ENCODE measurements around the gene SELENOO. TPM values are rescaled to one million over a fixed set of nuclear protein-coding genes. Genes with fewer than 3 reads are reported as not detected.
A peak's percentile ranks its signal among the peaks of the same experiment; 100 is the strongest.

SELENOO gene
- total RNA-seq, 1 experiment from 2014 or later = 19.0 TPM

DNA sequence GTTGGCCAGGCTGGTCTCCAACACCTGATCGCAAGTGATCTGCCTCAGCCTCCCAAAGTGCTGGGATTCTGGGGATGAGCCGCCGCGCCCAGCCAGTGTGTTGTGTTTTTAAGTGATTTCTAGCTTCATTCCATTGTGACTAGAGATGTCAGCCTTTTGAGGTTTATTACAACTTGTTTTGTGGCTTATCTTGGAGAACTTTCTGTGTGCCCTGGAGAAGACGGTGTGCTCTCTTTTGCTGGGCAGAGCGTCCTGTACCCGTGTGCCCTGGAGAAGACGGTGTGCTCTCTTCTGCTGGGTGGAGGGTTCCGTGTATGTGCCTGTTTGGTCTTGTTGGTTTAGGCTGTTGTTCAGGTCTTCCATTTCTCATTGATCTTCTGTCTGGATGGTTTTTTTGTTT lies 12.5 kb downstream of the SELENOO start:
- Mint-ChIP-seq H3K27ac (0 out of 7 replicates have a peak overlapping the region, but pooled peaks of 1 of the 3 experiments have one; percentile 14), H3K36me3 (ENCODE audit: insufficient read depth in 1 of 3, low read depth in 3 of 3) (peaks cover 34 to 71% (median 69%) of the 10 kb centered on the region in 3 experiments; a peak in 6 of 7 replicates), H3K4me3 (no peak overlapping the region), H3K4me1 (no peaks in the 10 kb centered on the region), H3K27me3 (ENCODE audit: low read depth) (no peaks in the 10 kb centered on the region), H3K9me3 (peaks cover 0 to 8% of the 10 kb centered on the region in 2 experiments; a peak in 1 of 5 replicates)
- H3K4ac ChIP-seq (ENCODE audit: low read depth, low read length) = no peak overlapping the region
- H3K4me1 ChIP-seq (ENCODE audit: insufficient read depth, low read length) = no peaks in the 10 kb centered on the region
- no peak overlapping the region for H3K23ac ChIP-seq (ENCODE audit: insufficient read length, low read depth, low read length)
- H4K91ac ChIP-seq (ENCODE audit: insufficient read length, low read depth, low read length) = no peak overlapping the region
- no peak overlapping the region for H2BK20ac ChIP-seq (ENCODE audit: low read depth, low read length, poor library complexity, severe bottlenecking)
- no peak overlapping the region for H2BK15ac ChIP-seq (ENCODE audit: low read depth, low read length)
- WGBS (ENCODE audit: extremely low coverage, insufficient read length, low lambda C conversion rate) = no CpG with 5 or more reads among the region's 9 CpGs
- no peak overlapping the region for H2BK120ac ChIP-seq (ENCODE audit: low read depth, low read length, poor library complexity, severe bottlenecking)
- H2AFZ ChIP-seq (ENCODE audit: low read length) = no peak overlapping the region
- no peak overlapping the region for H3T11ph ChIP-seq (ENCODE audit: low read length)
- no peak overlapping the region for H3K4me2 ChIP-seq (ENCODE audit: insufficient read depth, insufficient read length, low read length)
- H2BK5ac ChIP-seq (ENCODE audit: insufficient read length, low read length) = no peak overlapping the region
- H2AK5ac ChIP-seq (ENCODE audit: insufficient read length, low read length) = no peak overlapping the region
- H3K79me1 ChIP-seq (ENCODE audit: insufficient read depth, low read depth, low read length, poor library complexity, severe bottlenecking) = no peaks in the 10 kb centered on the region
- no peak overlapping the region for H4K8ac ChIP-seq (replicated peaks; ENCODE audit: insufficient read length, low read depth, low read length)
- H3K56ac ChIP-seq (ENCODE audit: insufficient read length, low read depth, low read length) = no peak overlapping the region
- H3K9me3 ChIP-seq (ENCODE audit: control insufficient read depth, low read depth, low read length) = no peaks in the 10 kb centered on the region
- H3K23me2 ChIP-seq (ENCODE audit: insufficient read length, low read depth, low read length, poor library complexity, severe bottlenecking) = no peaks in the 10 kb centered on the region
- no peaks in the 10 kb centered on the region for H4K20me1 ChIP-seq (ENCODE audit: control insufficient read depth, insufficient read depth, insufficient read length)
- H3K79me2 ChIP-seq (ENCODE audit: insufficient read depth, low read length) = peaks cover 3% of the 10 kb centered on the region; the same call in 1 of the 2 replicates
- H2BK12ac ChIP-seq (ENCODE audit: insufficient read length, low read depth, low read length) = no peak overlapping the region
- H4K5ac ChIP-seq (ENCODE audit: insufficient read length, low read depth, low read length) = no peak overlapping the region
- DNase-seq = no peak
- TF ChIP-seq, protein P1, sequence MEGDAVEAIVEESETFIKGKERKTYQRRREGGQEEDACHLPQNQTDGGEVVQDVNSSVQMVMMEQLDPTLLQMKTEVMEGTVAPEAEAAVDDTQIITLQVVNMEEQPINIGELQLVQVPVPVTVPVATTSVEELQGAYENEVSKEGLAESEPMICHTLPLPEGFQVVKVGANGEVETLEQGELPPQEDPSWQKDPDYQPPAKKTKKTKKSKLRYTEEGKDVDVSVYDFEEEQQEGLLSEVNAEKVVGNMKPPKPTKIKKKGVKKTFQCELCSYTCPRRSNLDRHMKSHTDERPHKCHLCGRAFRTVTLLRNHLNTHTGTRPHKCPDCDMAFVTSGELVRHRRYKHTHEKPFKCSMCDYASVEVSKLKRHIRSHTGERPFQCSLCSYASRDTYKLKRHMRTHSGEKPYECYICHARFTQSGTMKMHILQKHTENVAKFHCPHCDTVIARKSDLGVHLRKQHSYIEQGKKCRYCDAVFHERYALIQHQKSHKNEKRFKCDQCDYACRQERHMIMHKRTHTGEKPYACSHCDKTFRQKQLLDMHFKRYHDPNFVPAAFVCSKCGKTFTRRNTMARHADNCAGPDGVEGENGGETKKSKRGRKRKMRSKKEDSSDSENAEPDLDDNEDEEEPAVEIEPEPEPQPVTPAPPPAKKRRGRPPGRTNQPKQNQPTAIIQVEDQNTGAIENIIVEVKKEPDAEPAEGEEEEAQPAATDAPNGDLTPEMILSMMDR (conservative IDR thresholded peaks at IDR 0.05) = no peak
- no peak overlapping the region for H3K14ac ChIP-seq (ENCODE audit: insufficient read depth, low read length)
- no peak overlapping the region for H3K27ac ChIP-seq (ENCODE audit: insufficient read length, low read depth, low read length)
- no peak overlapping the region for H3K9ac ChIP-seq (ENCODE audit: extremely low read depth, insufficient read length, low read length)
- H3K18ac ChIP-seq (ENCODE audit: insufficient read length, low read depth, low read length) = no peak overlapping the region
- H3K27me3 ChIP-seq (ENCODE audit: insufficient read depth, low read length) = no peaks in the 10 kb centered on the region

Measured in H9 (cell line).